Transverse colon (tissue), 3 donors: ENCODE results near the gene TLE5.

ENCODE experiments used
- POLR2A ChIP-seq: fragments of 450-650 bp; IDR thresholded peaks from one replicate; pipeline ENCODE4 v1.6.1; 2016; ENCODE audit warnings: antibody characterized with exemption, mild to moderate bottlenecking, moderate library complexity
- POLR2AphosphoS5 ChIP-seq, 3 donors: sonication (generic); formaldehyde crosslinking; IDR thresholded peaks; one replicate each; pipeline ENCODE4 v1.6.1; 2016; ENCODE audit warnings: antibody characterized with exemption in 3 of 3

GRCh38 chr19:3042621-3043267 is 19.6 kb downstream of the TLE5 start:
- TF ChIP-seq POLR2AphosphoS5 (IDR thresholded peaks at IDR 0.05) (no peak), POLR2A (no peak)
